ENCODE results near the gene SMIM14.
"Not testable (repeated sequence)": the region's sequence is repeated elsewhere in the genome, so short reads cannot be mapped to it uniquely, and the experiment has no call there.

Gene SMIM14

DNA sequence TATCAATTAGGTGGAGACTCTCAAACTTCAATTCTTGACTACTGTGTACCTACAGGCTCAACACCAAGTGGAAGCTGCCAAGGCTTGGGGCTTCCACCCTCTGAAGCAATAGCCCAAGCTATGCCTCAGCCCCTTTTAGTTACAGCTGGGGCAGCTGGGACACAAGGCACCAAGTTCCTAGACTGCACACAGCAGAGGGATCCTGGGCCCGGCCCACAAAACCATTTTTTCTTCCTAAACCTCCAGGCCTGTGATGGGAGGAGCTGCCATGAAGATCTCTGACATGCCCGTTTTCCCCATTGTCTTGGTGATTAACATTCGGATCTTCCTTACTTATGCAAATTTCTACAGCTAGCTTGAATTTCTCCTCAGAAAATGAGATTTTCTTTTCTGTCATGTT, 108.0 kb downstream of the SMIM14 start:
- DNase-seq (ENCODE audit: low read depth): no peak

DNA sequence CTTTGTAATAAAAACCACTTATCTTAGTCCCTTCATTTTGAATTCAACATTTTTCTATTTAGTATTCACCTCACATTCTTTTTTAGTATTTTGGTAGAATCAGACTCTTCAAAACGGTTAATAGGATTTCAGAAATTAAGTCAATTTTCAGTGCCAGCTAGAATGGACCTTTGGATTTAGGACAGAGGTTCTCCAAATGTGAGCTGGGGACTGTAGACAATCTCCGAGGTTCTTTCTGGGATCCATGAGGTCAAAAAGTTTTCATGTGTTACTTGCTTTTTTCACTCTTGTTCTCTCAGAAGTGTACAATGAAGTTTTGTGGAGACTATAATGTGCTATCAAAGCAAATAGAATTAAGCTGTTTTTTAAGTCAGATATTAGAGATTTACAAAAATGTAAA, 109.1 kb downstream of the SMIM14 start:
- DNase-seq (ENCODE audit: low read depth): no peak

DNA sequence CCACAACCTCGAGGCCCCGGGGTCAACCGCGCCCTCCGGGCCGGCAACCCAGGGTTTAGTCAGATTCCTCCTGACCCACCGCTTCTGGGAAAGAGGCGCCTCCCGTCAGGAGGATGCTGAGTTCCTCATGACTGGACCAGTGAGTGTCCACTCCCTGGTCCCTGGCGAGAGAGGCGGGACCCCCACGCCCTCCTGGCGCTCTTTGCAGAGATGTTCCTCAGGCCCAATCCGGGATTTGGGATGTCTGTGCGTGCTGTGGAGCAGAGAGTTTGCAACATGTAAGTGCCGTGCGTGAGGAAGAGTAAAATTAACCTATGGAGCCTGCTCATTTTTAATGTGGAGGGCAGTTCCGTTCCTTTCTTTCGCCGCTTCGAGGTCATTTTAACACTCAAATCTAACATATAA, 110.6 kb downstream of the SMIM14 start:
- DNase-seq (ENCODE audit: low read depth): no peak

DNA sequence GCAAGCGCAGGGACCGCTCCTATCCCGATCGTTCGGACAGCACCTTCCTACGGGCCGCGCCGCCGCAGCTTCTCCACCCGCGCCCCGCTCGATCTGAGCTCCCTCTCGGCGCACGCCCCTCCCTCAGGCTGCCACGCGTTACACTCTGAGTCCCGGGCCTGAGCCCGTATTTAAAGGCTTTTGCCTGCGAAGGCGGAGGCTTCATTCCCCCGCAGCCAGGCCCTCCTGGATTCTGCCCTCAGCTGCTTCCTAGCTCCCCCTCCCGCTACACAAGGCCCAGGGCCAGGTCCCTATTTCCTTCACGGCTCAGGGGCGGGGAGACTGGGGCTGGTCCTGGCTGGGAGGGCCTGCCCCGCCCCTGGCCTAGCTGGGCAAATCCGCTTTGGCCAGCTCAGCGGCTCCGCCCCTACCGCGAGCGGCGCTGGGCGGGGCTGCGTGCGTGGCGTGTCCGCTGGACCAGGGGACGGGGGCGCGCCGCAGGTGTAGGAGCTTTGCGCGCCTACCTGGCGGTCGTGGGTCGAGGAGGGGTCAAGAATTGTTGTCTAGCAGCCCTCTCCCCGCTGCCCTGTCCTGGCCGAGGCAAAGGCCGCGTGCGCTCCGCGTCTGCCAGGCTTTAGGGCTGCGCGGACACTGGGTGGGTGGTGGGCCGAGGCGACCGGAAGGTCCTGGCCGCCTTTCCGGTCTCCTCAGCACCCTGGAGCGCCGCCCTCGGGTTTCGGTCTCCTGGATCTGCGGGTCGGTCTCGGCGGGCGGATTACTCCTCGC, 111.2 kb downstream of the SMIM14 start, which contains the start of gene UGDH:
TSS of gene UGDH (minus strand) at position 144 of the 765 bp plus-strand sequence. CDS start 5,927 bp downstream, outside the sequence.
- peak; percentile 80 for DNase-seq (ENCODE audit: low read depth)

DNA sequence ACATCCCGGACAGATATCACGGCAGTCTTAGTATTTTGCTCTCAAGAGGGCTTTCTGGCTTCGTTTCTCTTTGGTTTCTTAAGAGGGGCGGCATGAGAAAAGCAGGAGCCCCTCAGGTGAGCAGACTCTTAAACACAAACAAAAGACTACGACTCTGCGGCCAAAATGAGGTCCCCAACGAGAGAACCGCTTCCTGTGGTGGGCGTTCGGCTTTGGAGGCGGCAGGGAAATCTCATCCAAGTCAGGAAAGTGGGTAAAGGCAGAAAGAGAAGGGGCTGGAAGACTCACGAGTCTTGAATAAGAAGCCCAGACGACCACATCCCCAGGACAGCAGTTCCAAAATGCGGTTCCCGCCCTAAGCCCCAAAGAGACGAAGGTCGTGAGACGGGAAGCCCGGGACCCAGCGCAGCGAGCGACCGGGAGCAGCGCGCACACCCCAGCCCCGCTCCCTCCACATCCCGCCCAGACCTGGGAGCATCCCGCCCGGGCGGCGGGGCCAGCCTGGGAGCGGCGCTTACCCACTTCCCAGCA, 111.8 kb downstream of the SMIM14 start:
- peak; percentile 9 for DNase-seq (ENCODE audit: low read depth)

DNA sequence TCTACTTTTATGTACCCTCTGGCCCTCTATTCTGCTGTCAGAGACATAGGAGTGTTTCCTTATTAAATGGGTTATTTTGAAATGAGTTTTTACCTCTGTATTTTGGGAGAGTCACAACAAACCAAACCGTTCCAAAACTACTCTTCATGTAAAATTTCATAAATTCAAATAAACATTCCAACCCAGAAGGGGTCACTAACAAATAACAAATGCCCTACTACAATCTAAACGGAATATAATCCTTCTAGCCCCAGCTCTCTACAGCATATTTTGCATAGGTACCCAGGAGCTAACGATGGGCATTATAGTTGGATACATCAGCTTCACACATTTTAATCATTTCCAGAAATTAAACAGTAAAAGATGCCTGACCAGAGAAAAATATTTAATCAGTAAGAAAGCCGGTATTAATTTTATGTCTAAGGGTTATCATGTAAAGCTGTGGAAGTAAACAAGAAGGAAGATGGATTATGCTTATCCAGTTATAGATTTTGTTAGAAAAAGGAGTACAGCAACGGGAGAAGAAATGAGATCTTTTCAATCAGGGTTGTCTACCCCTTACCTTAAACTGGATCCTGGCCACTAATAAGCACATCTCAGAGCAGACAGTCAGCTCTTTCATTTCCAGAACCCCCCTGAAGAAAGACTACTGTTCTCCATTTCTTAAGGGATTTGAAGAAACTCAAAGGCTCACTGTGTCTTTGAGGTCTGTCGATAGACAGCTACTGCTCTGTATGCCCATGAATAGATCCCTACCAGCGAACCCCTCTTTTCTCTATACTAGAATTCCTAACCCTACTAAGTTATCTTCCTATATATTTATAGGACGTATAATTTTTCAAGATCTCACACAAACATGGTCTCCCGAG, 112.6 kb downstream of the SMIM14 start:
- no peak for DNase-seq (ENCODE audit: low read depth)

DNA sequence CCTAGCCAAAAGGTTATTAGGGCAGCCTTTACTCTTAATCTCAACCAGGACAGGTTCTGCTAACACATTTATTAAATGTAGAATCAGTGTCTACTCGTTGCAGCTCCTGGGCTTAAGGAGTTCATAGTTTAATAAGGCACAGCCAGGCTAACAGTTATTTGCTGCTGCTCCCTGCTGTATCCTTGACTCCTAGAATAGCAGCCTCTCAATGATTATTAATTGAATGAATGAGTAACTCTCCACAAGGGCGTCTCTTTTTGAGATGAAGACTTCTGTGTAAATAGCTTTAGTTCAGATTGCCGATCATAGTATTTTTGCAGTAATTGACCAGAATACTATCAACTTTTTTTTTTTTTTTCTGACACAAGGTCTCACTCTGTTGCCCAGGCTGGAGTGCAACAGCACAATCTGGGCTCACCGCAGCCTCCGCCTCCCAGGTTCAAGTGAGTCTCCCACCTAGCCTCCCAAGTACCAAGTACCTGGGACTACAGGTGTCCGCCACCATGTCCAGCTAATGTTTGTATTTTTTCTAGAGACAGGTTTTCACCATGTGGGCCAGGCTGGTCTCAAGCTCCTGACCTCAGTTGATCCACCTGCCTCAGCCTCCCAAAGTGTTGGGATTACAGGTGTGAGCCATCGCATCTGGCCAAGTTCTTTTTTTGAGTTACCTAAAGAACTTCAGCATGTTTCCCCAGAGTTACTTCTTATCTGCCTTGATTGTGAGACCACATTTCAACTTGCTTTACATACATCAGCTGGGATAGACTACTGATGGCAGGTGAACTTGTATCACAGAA, 114.3 kb downstream of the SMIM14 start:
- no peak for DNase-seq (ENCODE audit: low read depth)

DNA sequence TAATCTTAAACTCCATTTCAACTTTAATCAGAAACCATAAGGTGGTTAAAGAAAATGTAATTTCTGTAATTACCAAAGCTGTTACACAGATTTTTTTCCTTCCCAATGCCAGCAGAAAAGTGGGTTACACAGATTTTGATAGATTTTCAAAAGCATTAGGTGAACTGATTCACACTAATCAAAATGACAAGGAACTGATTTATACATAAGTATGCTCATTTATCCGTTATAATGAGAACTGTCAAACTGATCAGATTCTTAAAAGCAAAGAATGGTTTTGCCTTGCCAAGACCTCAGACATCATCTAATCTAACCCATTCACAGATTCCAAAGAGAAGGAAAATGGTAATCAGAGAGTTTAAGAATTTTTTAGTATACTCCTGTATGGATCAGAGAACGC, 116.6 kb downstream of the SMIM14 start:
- no peak for DNase-seq (ENCODE audit: low read depth)

DNA sequence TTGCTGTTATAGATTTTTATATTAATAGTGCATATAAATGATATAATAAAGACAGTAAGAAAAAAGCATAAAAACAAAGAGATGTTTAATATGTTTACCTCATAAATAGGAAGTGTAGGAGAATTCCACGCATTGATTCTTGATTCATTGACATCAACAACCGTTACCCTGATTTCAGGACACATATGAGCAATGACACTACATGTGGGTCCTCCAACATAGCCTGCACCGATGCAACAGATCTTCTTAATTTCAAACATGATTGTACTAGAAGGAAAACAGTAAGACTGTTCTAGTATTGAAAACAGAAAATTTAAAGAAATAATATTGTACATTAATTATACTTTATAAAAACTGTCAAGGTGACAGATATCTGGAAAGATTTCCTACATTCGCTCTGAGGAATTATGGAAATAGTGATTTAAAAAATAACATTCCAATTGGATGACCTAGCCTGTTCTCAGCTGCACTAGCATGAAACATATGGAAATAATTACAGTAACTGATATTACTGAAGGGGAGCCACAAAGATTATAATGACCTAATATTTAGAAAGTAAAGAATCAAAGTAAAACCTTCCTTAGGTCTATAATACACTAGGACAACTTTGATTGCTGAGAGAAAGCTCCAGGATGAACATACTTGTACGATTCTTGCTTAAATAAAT, 117.3 kb downstream of the SMIM14 start:
- no peak for DNase-seq (ENCODE audit: low read depth)

DNA sequence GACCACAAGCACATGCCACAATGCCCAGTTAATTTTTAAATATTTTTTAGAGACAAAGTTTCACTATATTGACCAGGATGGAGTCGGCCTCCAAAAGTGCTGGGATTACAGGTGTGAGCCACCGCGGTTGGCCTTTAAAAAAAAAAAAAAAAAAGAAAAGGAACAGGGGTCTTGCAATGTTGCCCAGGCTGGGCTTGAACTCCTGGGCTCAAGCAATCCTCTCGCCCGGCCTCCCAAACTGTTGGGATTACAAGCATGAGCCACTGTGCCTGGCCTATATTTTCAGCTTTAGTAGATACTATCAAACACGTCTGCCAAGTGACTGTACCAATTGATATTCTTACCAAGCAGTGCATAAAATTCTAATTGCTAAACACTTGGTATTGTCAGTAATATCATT, 120.2 kb downstream of the SMIM14 start:
- DNase-seq (ENCODE audit: low read depth): no peak

DNA sequence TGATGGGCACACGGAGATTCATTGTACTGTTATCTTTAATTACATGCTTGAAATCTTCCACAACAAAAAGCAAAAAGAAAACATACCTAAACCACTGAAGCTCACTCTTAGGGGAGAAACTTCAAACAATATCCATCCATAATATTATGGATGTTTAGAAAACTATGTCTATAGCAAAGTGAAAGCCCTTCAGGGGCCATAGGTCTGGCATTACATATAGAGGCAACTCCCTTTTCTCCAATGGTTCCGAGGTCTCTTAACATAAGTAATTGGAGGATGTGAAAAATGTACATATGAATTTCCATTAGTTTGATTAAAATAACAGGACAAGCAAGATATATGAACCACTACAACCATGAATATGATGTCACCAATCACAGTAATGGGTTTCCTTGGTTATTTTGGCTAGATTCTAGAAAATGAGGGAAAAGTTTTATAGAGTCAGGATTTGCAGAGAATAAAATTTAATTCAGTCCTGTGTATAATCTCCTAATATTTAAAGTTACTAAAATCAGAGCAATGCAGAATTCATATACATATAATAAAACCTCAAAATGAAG, 122.2 kb downstream of the SMIM14 start:
- no peak for DNase-seq (ENCODE audit: low read depth)

DNA sequence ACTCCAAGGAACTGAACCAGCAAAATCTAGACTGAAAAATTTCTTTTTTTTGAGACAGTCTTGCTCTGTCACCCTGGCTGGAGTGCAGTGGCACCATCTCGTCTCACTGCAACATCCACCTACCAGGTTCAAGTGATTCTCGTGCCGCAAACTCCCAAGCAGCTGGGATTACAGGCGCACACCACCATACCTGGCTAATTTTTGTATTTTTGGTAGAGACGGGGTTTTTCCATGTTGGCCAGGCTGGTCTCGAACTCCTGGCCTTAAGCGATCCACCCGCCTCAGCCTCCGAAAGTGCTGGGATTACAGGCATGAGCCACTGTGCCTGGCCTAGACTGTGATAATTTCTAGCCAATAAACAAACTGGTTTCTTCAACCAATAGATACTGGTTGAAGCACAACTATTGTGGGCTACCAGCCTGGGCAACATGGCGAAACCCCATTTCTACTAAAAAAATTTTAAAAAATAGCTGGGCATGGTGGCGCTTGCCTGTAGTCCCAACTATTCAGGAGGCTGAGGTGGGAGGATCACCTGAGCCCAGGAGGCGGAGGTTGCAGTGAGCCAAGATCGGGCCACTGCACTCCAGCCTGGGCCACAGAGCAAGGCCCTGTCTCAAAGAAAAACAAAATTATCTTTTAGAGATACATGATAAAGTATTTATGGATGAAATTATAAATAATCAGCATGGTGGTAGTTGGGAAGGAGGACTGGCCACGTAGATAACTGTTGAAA, 122.8 kb downstream of the SMIM14 start:
- not testable (repeated sequence) for DNase-seq (ENCODE audit: low read depth)

DNA sequence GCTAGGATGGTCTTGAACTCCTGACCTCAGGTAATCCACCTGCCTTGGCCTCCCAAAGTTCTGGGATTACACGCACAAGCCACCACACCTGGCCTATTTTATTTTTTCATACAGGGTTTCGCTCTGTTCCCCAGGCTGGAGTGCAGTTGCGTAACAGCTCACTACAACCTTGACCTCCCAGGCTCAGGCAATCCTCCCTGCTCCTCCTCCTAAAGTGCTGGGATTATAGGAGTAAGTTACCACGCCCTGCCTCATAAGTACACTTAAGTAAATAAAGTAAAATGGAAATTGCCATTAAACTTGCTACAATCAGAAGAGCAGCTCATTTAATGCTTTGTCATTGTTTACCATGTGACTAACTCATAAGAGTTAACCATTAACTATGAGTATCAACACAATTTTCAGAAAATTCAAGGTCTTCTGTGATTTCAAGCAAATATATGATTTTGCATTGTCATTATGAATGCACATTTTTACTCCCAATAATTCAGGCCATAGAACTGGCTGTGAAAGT, 123.7 kb downstream of the SMIM14 start:
- no peak for DNase-seq (ENCODE audit: low read depth)

DNA sequence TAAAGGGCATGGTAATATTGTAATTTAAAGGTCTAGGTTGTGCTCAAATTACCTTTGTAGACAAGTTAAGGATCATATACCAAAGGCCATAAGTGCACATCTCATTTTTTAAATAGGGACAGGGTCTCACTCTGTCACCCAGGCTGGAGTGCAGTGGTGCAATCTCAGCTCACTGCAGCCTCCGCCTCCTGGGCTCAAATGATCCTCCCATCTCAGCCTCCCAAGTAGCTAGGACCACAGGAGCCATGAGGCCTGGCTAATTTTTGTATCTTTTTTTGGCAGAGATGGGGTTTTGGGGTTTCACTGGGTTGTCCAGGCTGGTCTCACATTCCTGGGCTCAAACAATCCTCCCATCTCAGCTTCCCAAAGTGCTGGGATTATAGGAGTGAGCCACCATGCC, 124.4 kb downstream of the SMIM14 start:
- not testable (repeated sequence) for DNase-seq (ENCODE audit: low read depth)

DNA sequence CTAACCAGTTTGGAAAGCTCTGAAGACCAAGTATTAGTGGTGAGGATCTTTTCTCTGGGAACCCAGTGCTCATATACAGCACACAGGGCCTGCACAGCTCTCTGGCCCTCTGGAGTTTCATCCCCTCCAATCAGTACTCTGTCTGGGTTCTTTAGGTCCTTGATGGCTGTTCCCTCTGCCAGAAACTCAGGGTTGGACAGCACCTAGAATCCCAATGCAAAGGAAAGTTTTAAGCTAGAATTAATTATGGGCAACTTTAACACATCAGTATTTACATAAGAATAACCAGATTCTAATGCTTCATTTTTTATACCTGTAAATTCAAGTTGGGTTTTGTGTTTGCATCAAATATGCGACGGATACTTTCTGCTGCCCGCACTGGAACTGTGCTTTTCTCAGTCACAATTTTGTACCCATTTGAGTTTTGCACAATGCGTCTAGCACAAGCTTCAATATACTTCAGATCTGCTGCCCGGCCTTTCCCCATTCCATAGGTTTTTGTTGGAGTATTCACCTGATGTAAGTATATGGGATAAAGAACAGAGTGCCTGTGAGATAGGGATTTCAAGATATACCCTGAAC, 128.2 kb downstream of the SMIM14 start:
- no peak for DNase-seq (ENCODE audit: low read depth)

DNA sequence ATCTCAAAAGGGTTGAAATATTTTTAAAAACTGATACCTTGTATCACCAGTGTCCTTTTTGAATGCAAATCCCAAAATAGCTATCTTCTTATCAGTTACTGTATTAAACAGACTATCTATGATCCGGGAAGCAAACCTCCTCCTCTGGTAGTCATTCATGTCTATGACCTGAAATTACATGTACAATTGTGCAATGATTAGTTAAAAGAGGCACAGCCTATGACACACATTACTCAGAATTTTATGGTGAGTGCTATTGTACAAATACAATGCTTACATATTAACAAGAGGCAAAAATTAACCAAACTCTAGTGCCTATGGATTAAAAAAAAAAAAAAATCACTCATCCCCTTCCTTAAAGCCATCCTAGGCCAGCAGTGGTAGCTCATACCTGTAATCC, 133.1 kb downstream of the SMIM14 start:
- DNase-seq (ENCODE audit: low read depth): no peak

DNA sequence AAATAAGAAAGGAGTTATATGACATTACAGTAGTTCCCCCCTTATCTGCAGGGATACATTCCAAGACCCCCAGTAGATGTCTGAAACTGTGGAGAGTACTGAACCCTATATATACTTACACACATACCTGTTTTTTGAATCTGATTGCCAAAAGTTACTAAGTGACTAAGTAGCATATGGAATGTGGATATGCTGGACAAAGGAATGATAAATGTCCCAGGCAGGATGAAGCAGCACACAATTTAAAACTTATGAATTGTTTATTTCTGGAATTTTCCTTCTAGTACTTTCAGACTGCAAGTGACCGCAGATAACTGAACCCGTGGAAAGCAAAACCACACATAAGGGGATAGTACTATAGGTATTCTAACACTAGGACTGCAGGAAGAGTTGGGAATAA, 134.1 kb downstream of the SMIM14 start:
- DNase-seq (ENCODE audit: low read depth): no peak

DNA sequence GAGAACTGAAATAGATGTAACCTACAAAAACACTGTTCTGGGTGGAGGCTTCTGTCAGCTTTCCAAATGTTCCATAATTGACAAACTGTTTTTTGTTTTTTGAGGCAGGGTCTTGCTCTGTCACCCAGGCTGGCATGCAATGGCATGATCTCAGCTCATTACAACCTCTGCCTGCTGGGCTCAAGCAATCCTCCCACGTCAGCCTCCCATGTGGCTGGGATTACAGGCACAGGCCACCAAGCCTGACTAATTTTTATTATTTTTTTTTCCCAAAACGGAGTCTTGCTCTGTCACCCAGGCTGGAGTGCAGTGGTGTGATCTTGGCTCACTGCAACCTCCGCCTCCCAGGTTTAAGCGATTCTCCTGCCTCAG, 136.0 kb downstream of the SMIM14 start:
- not testable (repeated sequence) for DNase-seq (ENCODE audit: low read depth)

DNA sequence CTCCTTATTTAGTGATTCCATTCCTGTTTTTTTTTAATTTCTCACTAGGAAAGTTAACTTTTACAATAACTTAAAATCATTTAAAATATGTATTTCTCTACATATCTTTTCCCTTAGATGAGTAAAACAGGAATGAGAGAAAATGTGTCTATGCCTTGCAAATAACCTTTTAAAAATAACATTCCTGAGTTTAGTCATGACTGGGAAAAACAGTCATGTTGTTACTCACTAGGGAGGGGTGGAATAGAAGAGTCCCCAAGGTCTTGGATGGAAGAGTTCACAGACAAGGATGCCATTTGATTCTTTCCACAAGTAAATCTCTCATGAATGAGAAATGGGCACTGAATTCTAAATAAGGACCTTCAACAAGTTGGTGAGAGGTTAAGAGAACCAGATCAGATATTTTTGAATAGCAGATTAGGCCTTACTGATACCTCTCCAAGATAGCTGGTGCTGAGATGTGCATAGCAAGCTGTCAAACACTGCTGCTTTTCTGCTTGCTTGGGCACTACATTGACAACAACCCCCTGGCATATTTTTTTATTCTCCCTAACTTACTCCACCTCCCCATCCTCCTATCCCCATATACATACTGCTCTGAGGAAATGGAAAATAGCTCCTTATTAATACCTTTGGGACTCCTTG, 136.5 kb downstream of the SMIM14 start:
- DNase-seq (ENCODE audit: low read depth): no peak

DNA sequence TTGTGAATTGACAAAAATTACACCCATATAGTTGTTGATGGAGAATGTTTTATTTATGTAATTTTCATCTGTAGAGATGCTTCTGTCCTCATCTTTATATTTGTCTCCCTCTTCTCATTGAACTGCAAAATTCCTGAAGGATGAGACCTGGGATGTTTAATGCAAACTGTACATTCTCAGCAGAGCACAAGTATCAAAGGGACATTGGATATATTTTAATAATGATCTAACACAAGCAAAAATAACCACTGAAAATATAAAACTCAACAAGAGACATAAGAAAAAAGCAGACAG, 140.0 kb downstream of the SMIM14 start:
- DNase-seq (ENCODE audit: low read depth): no peak

Data from stimulated activated CD8-positive, alpha-beta memory T cell treated with anti-CD3 and anti-CD28 coated beads, Interleukin-12 subunit alpha, Interleukin-12 subunit beta, amount 100 ng/mL, for 1 hour (primary cell).